IMR-90 (cell line): ENCODE results near the gene RPS6KB1.

Experiments
- BHLHE40 ChIP-seq: fragments of 150-350 bp; IDR thresholded peaks from 2 replicates; pipeline ENCODE4 v1.6.1; 2016; ENCODE audit warnings: mild to moderate bottlenecking, low read depth, low read length
- CEBPB ChIP-seq: IDR thresholded peaks from 2 replicates; pipeline ENCODE4 v1.6.1; 2012; ENCODE audit warnings: low read depth, low read length, improper control_type of control experiment
- CHD1 ChIP-seq: IDR thresholded peaks from 2 replicates; pipeline ENCODE4 v1.6.1; 2012; ENCODE audit warnings: low read depth, low read length, improper control_type of control experiment
- FOS ChIP-seq: fragments of 150-350 bp; IDR thresholded peaks from 2 replicates; pipeline ENCODE4 v1.6.1; 2016; ENCODE audit warnings: low read depth, low read length
- MAZ ChIP-seq: IDR thresholded peaks from 2 replicates; pipeline ENCODE4 v1.6.1; 2012; ENCODE audit warnings: low read depth, mild to moderate bottlenecking, low read length, improper control_type of control experiment, moderate library complexity, borderline replicate concordance
- MXI1 ChIP-seq: IDR thresholded peaks from 2 replicates; pipeline ENCODE4 v1.6.1; 2012; ENCODE audit warnings: low read depth, mild to moderate bottlenecking, low read length, moderate library complexity, borderline replicate concordance
- NFE2L2 ChIP-seq: fragments of 150-350 bp; IDR thresholded peaks from 2 replicates; pipeline ENCODE4 v1.6.1; 2016; ENCODE audit warnings: low read depth, mild to moderate bottlenecking, low read length
- POLR2A ChIP-seq: IDR thresholded peaks from 2 replicates; pipeline ENCODE4 v1.6.1; 2012; ENCODE audit warnings: mild to moderate bottlenecking, low read depth, low read length
- RAD21 ChIP-seq: IDR thresholded peaks from 2 replicates; pipeline ENCODE4 v1.6.1; 2012; ENCODE audit warnings: low read length, improper control_type of control experiment
- RCOR1 ChIP-seq: IDR thresholded peaks from 2 replicates; pipeline ENCODE4 v1.6.1; 2012; ENCODE audit warnings: mild to moderate bottlenecking, low read length, improper control_type of control experiment; ENCODE audit not compliant: insufficient replicate concordance
- SMC3 ChIP-seq: fragments of 150-350 bp; IDR thresholded peaks from 2 replicates; pipeline ENCODE4 v1.6.1; 2016; ENCODE audit warnings: low read depth, mild to moderate bottlenecking, antibody characterized with exemption, low read length, moderate library complexity
- TF ChIP-seq, protein P1 (sequence below): conservative IDR thresholded peaks from 2 replicates; pipeline ENCODE4 v1.5.1; 2012; ENCODE audit warnings: mild to moderate bottlenecking, low read depth, low read length, improper control_type of control experiment

- TF ChIP-seq RAD21 = no peak
- TF ChIP-seq POLR2A = peak; percentile 94
- TF ChIP-seq, protein P1, sequence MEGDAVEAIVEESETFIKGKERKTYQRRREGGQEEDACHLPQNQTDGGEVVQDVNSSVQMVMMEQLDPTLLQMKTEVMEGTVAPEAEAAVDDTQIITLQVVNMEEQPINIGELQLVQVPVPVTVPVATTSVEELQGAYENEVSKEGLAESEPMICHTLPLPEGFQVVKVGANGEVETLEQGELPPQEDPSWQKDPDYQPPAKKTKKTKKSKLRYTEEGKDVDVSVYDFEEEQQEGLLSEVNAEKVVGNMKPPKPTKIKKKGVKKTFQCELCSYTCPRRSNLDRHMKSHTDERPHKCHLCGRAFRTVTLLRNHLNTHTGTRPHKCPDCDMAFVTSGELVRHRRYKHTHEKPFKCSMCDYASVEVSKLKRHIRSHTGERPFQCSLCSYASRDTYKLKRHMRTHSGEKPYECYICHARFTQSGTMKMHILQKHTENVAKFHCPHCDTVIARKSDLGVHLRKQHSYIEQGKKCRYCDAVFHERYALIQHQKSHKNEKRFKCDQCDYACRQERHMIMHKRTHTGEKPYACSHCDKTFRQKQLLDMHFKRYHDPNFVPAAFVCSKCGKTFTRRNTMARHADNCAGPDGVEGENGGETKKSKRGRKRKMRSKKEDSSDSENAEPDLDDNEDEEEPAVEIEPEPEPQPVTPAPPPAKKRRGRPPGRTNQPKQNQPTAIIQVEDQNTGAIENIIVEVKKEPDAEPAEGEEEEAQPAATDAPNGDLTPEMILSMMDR = no peak
- no peak for TF ChIP-seq FOS
- TF ChIP-seq SMC3 = no peak
- TF ChIP-seq CHD1 = no peak
- TF ChIP-seq RCOR1 = no peak
- peak; percentile 56; the same call in 1 of the 2 replicates for TF ChIP-seq MXI1
- TF ChIP-seq BHLHE40 = no peak
- no peak for TF ChIP-seq NFE2L2
- no peak for TF ChIP-seq MAZ
- TF ChIP-seq CEBPB = no peak
These were observed at the start of gene RPS6KB1, which contains the start of gene TUBD1 for GRCh38 chr17:59892924-59893675.
